Kidney capillary endothelial cell (primary cell): Measurements from ENCODE around the gene SAMM50.

Experiments
- DNase-seq: peaks from one replicate; pipeline ENCODE4 v3.0.0-alpha.2; 2018; ENCODE audit warnings: low spot score

The SAMM50 gene

GRCh38 chr22:43955040-43955882 lies at the start of gene SAMM50:
Gene SAMM50, plus strand, starts transcription at chr22:43955442. Its CDS starts 136 bp downstream, at chr22:43955578.
- peak; percentile 87 for DNase-seq

DNA sequence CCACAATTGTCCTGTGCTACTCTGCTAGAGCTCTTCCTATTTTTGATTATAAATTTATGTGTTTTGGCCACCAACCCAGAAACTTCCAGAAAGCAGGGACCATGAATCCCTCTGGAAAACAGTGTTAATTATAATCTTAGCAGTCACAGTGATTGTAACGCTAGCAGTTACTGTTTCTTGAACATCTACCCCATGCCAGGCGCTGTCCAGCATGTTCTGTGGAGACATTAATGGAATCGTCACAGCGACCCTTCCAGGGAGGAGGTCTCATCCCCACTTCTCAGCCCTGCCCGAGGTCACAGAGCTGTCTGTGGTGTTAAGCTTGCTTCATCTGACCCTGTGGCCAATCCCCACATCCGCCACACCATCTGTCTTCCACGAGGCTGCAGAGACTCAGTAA lies 49.6 kb upstream of the SAMM50 start:
- no peak for DNase-seq

DNA sequence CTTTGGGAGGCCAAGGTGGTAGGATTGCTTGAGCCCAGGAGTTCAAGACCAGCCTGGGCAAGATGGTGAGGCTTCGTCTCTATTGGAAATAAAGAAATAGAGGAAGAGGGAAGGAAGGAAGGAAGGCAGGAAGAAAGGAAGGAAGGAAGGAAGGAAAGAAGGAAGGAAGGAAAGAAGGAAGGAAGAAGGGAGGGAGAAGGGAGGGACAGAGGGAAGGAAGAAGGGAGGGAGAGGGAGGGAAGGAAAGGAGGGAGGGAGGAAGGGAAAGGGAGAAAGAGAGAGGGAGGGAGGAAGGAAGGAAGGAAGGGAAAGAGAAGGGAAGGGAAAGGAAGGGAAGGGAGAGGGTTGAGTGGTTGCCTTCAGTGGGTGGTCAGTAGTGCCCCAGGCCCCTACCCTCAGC lies 45.5 kb upstream of the SAMM50 start:
- no peak for DNase-seq

DNA sequence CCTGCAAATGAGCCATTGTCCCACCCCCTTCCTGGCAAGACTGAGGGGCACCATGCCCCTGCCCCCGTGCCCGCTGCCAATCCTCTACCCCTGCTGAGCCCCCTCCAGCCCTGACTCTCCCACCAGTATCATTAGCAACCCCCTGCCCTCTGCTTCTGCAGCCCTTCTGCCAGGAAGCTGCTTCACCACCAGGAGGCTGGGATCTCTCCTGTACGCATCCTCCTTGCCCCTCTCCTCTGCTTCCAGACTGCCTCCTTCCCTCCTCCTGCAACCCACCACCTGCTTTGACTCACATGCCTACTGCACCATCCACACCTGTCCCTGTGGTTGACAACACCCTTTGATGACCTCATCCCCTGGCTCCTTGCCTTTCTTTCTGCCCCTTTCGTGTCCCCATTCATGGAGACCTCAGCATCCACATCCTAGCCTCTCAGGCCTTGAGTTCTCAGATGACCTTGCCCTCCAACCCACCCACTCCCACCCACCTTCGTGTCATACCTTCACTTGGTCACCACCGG lies 45.0 kb upstream of the SAMM50 start:
- no peak for DNase-seq

GRCh38 chr22:43911351-43911750 lies 43.9 kb upstream of the SAMM50 start:
- DNase-seq, result no peak

- no peak for DNase-seq
Observed at GRCh38 chr22:43917521-43917920, 37.7 kb upstream of the SAMM50 start.

DNA sequence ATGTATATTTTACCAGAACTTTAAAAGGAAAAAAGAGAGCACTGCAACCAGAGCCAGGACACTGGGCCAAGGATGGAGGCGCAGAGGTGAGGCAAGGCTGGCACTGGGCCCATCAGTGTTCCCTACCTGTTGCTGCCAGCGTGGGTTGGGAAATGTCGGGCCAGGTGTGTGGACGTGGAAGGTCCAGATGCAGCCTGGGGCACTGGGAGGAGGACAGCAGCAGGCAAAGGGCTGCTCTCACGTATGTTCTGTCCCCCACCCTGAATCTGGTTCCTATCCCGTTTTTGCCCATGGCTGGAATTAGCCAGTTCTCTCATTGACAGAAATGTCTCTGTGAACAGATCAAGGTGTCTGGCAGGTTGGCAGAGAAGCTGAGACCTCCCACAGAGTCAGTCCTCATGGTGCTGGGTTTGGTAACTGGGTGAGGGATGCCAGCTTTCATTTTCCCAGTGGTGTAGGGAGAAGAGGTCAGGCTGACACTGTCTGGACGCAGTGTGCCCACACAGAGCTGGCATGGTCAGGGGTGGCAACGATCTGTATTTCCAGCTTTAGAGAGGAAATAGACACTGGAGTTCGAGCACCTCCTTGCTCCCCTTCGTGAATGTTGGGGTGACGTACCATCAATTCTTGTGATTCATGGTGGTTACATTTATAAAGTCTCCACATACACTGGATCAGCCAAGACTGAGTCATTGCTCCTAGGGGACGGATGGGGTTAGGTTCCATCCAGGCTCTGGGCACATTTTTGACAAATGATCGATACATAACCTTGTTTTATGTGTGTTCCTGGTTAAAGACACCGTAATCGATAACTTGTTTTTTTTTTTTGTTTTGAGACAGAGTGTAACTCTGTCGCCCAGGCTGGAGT lies 35.9 kb upstream of the SAMM50 start:
- no peak for DNase-seq

DNA sequence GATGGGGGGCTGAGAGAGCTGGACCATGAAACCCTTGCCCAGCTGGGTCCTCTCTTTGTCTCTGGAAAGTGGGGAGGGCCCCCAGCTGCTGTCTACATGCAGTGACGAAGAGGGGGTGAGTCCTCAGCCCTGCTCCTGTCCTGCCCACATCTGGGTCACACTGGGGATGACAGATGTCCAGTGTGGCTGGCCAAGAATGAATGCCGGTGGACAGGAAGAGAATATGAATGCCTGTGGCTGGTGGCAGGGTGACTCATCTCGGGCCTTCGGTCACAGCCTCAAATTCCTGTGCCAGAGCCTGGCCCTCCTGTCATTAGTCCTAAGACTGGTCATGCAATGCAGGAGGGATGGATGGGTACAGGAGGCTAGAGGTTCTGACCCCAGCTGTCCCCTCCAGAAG lies 33.9 kb upstream of the SAMM50 start:
- DNase-seq, result peak; percentile 75

GRCh38 chr22:43922123-43922522 lies 33.1 kb upstream of the SAMM50 start:
- no peak for DNase-seq

DNA sequence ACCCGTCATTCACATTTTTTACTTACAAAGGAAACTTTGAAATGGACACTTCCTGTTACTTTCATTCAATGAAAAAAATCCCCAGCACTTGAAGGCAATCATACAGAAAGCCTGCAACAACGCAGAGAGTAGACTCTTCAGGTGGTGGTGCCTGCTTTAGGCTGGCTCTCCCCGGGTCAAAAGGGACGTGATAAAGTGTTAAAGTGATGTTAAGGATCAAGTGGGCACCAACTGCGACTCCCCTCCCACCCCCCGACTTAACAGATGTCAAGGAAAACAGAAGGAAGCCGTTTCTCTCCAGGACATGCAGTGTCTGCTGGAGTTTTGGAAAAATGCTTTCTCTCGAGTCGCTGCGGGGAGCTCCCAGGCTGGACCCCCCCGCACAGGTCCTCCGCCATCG lies 32.1 kb upstream of the SAMM50 start:
- peak; percentile 38 for DNase-seq

GRCh38 chr22:43923631-43924464 lies 31.4 kb upstream of the SAMM50 start, which contains the start of gene PNPLA3:
Gene PNPLA3, plus strand, starts transcription at chr22:43923805. Its CDS starts 107 bp downstream, at chr22:43923912.
- DNase-seq, result peak; percentile 70

DNA sequence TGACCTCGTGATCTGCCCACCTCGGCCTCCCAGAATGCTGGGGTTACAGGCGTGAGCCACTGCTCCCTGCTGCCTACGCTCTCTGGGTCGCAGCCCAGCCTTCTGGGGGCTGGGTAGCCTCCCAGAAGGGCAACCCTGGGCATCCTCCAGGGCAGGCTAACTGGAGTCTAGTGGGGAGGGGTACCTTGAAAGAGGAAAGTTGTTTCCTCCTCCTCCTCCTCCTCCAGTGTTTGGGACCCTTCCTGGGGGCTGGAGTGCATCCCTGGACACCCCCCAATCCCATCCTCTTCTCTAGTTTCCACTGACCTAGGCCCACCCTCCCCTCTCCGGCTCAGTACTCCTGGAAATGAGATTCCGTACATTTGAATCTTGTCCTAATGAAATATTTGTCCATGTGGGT lies 30.4 kb upstream of the SAMM50 start:
- DNase-seq, result no peak

DNA sequence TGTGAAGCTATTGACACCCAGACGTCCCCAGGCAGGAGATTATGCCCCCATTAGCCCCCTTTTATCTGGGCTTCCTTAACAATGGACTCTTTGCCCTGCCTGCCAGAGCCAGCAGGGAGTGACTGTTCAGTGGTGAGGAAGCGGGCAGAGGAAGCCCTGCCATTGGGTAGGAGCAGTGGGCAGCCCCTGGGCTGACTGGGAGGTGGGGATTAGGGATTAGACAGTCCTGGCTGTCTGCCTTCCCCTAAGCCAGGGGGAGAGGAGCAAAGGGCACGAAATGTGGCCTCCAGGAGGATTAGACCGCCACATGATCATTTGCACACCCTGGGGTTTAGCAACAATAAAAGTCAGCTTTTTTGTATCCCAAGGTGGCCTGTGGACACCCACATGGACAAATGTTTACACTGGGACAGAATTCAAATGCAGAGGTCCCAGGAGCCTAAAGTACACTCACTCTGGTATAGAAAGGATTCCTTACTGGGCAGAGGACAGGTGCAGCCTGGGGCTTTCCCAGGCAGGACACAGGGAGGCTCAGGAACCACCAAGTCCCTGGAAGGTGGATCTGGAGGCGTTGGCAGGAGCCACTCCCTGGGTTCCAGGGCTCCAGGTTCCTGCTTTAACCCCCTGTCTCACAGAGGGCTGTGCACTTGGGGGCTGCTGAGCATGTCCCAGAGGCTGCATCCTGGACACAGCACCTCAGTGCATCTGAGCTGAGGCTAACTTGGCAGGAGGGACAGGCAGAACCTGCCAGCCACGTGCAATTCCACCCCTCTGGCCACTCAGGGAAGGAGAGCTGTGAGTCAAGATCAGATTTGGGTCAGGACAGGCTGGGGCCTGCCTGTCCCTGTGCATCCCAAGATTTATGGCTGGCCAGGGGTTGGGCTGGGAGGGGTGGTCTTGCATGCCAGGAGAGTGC lies 29.6 kb upstream of the SAMM50 start:
- DNase-seq, result no peak

- no peak for DNase-seq
Observed at GRCh38 chr22:43926349-43926710, 28.9 kb upstream of the SAMM50 start.

DNA sequence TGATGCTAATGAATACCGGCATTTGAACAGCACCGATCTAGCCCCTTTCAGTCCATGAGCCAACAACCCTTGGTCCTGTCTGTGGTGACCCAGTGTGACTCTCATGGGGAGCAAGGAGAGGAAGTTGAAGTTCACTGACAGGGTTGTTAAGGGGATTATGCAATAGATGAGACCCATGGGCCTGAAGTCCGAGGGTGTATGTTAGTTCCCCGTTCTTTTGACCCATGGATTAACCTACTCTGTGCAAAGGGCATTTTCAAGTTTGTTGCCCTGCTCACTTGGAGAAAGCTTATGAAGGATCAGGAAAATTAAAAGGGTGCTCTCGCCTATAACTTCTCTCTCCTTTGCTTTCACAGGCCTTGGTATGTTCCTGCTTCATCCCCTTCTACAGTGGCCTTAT lies 26.8 kb upstream of the SAMM50 start:
- DNase-seq, result no peak

GRCh38 chr22:43928908-43929307 lies 26.3 kb upstream of the SAMM50 start:
- DNase-seq, result no peak

DNA sequence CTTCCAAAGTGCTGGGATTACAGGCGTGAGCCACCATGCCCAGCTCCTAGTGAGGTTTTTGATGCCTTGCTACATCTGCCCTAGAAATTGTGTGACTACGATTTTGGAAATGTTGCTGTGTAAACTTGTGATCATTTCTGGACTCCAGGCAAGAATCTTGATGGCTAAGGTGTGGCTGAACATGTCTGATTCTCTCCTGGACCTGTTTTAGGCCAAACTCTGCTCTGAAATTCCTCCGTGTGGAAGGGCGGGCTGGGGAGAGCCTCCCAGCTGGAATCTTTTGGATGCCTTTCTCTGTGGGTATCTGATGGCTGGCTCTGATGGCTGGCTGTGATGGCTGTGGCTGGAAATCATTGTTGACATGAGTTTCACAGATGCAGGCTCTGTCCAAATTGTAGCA lies 23.5 kb upstream of the SAMM50 start:
- DNase-seq, result no peak

GRCh38 chr22:43941449-43941848 lies 13.8 kb upstream of the SAMM50 start:
- DNase-seq, result no peak

GRCh38 chr22:43944670-43945430 lies 10.4 kb upstream of the SAMM50 start:
- no peak for DNase-seq
